GM23338 (cell line): ENCODE results near the gene PKD1L1. TPM values are rescaled to one million over a fixed set of nuclear protein-coding genes. Genes with fewer than 3 reads are reported as not detected.

Experiments used
- ATAC-seq: fragments of 200-7000 bp; cut with Tn5 transposase; 3 replicates; pipeline ENCODE4 v1.9.1; 2020
- DNase-seq: peaks from one replicate; pipeline ENCODE4 v3.0.0-alpha.2; 2015; ENCODE audit warnings: low spot score
- H2AFZ ChIP-seq: fragments of 200-600 bp; sonication (generic); 2 replicates; pipeline ENCODE4 v1.8.0; 2016; ENCODE audit warnings: antibody characterized with exemption, mild to moderate bottlenecking, moderate library complexity
- H3F3A ChIP-seq: fragments of 200-600 bp; sonication (generic); replicated peaks from 2 replicates; pipeline ENCODE4 v1.8.0; 2017; ENCODE audit warnings: antibody characterized with exemption, mixed run types, low read depth
- H3K27ac ChIP-seq: fragments of 200-600 bp; sonication (generic); 2 replicates; pipeline ENCODE4 v1.6.1; 2016; ENCODE audit warnings: low read depth
- H3K27me3 ChIP-seq: fragments of 200-600 bp; sonication (generic); 2 replicates; pipeline ENCODE4 v1.8.0; 2016; ENCODE audit warnings: mild to moderate bottlenecking, mixed run types, moderate library complexity; ENCODE audit not compliant: insufficient read depth
- H3K36me3 ChIP-seq: fragments of 200-600 bp; sonication (generic); 2 replicates; pipeline ENCODE4 v1.8.0; 2016; ENCODE audit warnings: mild to moderate bottlenecking; ENCODE audit not compliant: insufficient read depth
- H3K4me1 ChIP-seq: fragments of 200-600 bp; sonication (generic); 2 replicates; pipeline ENCODE4 v1.8.0; 2016; ENCODE audit warnings: mild to moderate bottlenecking, moderate library complexity; ENCODE audit not compliant: insufficient read depth
- H3K4me2 ChIP-seq: fragments of 200-600 bp; sonication (generic); 2 replicates; pipeline ENCODE4 v1.7.1; 2017; ENCODE audit warnings: mixed run types
- H3K4me3 ChIP-seq: fragments of 200-600 bp; sonication (generic); 2 replicates; pipeline ENCODE4 v1.6.1; 2016; ENCODE audit warnings: mixed run types
- H3K79me2 ChIP-seq: fragments of 200-600 bp; sonication (generic); replicated peaks from 2 replicates; pipeline ENCODE4 v1.8.0; 2017; ENCODE audit warnings: mild to moderate bottlenecking; ENCODE audit not compliant: insufficient read depth
- H3K9me2 ChIP-seq: fragments of 200-600 bp; sonication (generic); 2 replicates; pipeline ENCODE4 v1.8.0; 2017; ENCODE audit not compliant: insufficient read depth
- H4K20me1 ChIP-seq: fragments of 200-600 bp; sonication (generic); replicated peaks from 2 replicates; pipeline ENCODE4 v1.8.0; 2017; ENCODE audit warnings: mild to moderate bottlenecking; ENCODE audit not compliant: insufficient read depth
- H3K27ac Mint-ChIP-seq: 2 replicates; pipeline ENCODE4 v1.8.0; 2020; ENCODE audit warnings: inconsistent platforms, mild to moderate bottlenecking, moderate library complexity, mixed read lengths
- H3K27me3 Mint-ChIP-seq: 3 replicates; pipeline ENCODE4 v1.8.0; 2022; ENCODE audit warnings: low read depth, mild to moderate bottlenecking, moderate library complexity, mixed read lengths, inconsistent platforms; ENCODE audit not compliant: insufficient read depth, poor library complexity
- H3K36me3 Mint-ChIP-seq: 3 replicates; pipeline ENCODE4 v1.8.0; 2021; ENCODE audit warnings: low read depth, mild to moderate bottlenecking, inconsistent platforms, moderate library complexity, mixed read lengths
- H3K4me1 Mint-ChIP-seq: 3 replicates; pipeline ENCODE4 v1.8.0; 2020; ENCODE audit warnings: mild to moderate bottlenecking, inconsistent platforms, mixed read lengths
- H3K4me3 Mint-ChIP-seq: 3 replicates; pipeline ENCODE4 v1.8.0; 2021; ENCODE audit warnings: moderate library complexity, mild to moderate bottlenecking, inconsistent platforms, mixed read lengths
- H3K9me3 Mint-ChIP-seq: 3 replicates; pipeline ENCODE4 v1.8.0; 2020; ENCODE audit warnings: moderate library complexity, mild to moderate bottlenecking, inconsistent platforms, mixed read lengths
- CREB1 ChIP-seq: fragments of 250-450 bp; sonication (Bioruptor Pico); IDR thresholded peaks from 2 replicates; pipeline ENCODE4 v1.5.0; 2020; ENCODE audit warnings: low read depth, mild to moderate bottlenecking, moderate library complexity
- ETS1 ChIP-seq: IDR thresholded peaks from 2 replicates; pipeline ENCODE4 v1.6.1; 2016; ENCODE audit warnings: antibody characterized with exemption
- EZH2 ChIP-seq: fragments of 200-600 bp; sonication (generic); IDR thresholded peaks from one replicate; pipeline ENCODE4 v1.8.0; 2017; ENCODE audit warnings: antibody characterized with exemption, mild to moderate bottlenecking, low read depth; ENCODE audit not compliant: unreplicated experiment
- EZH2phosphoT487 ChIP-seq: fragments of 200-600 bp; sonication (generic); IDR thresholded peaks from one replicate; pipeline ENCODE4 v1.8.1; 2018; ENCODE audit warnings: antibody characterized with exemption; ENCODE audit not compliant: unreplicated experiment
- POLR2AphosphoS5 ChIP-seq: IDR thresholded peaks from 2 replicates; pipeline ENCODE4 v1.6.1; 2016; ENCODE audit warnings: antibody characterized with exemption, low read depth
- REST ChIP-seq: IDR thresholded peaks from one replicate; pipeline ENCODE4 v1.6.1; 2018; ENCODE audit warnings: antibody characterized with exemption; ENCODE audit not compliant: unreplicated experiment
- STAT1 ChIP-seq: IDR thresholded peaks from one replicate; pipeline ENCODE4 v1.6.1; 2016; ENCODE audit warnings: antibody characterized with exemption; ENCODE audit not compliant: unreplicated experiment
- ZNF331 ChIP-seq: fragments of 250-450 bp; sonication (Bioruptor Pico); IDR thresholded peaks from 2 replicates; pipeline ENCODE4 v1.5.0; 2020; ENCODE audit warnings: low read depth, mild to moderate bottlenecking, moderate library complexity
- polyA plus RNA-seq: library from polyadenylated mRNA; unstranded; fragments of >200 nt; fragmentation: Nextera tagmentation; extraction: Ambion mirVana; gene quantifications from 2 replicates; pipeline ENCODE4 v1.2.1, GENCODE V29; 2016
- total RNA-seq: library from RNA; depleted of rRNA; stranded (reverse); fragments of >200 nt; shearing (Covaris generic); gene quantifications from 2 replicates; pipeline ENCODE4 v1.2.3, GENCODE V29; 2014

PKD1L1 gene
- total and polyA plus RNA-seq, 2 experiments from 2014 or later, result 0.03 TPM; not detected in 1

- no peak for ATAC-seq
- no peak overlapping the region for H3K4me3 ChIP-seq
- no peak overlapping the region for H3K27ac Mint-ChIP-seq
These were observed 135.7 kb downstream of the PKD1L1 start for GRCh38 chr7:47812429-47813136.

More at GRCh38 chr7:47812429-47813136, 135.7 kb downstream of the PKD1L1 start:
- no peaks in the 10 kb centered on the region for H3F3A ChIP-seq
- H3K27ac ChIP-seq, result no peak overlapping the region
- no peaks in the 10 kb centered on the region for H3K27me3 ChIP-seq
- no peak for DNase-seq
- no peaks in the 10 kb centered on the region for H3K79me2 ChIP-seq
- no peaks in the 10 kb centered on the region for H3K36me3 ChIP-seq
- H3K27me3 Mint-ChIP-seq, result peaks cover 4% of the 10 kb centered on the region
- H3K9me3 Mint-ChIP-seq, result no peaks in the 10 kb centered on the region
- TF ChIP-seq CREB1 (CRISPR knock-in tag) (no peak), POLR2AphosphoS5 (no peak), ETS1 (no peak), STAT1 (no peak), REST (no peak), EZH2 (no peak), ZNF331 (no peak), EZH2phosphoT487 (no peak)
- H3K4me3 Mint-ChIP-seq, result no peak overlapping the region
- H2AFZ ChIP-seq, result no peak overlapping the region
- 0 out of 2 replicates have a peak, but pooled peaks cover 6% of the 10 kb centered on the region for H3K9me2 ChIP-seq
- no peaks in the 10 kb centered on the region for H3K36me3 Mint-ChIP-seq
- no peaks in the 10 kb centered on the region for H4K20me1 ChIP-seq
- peaks cover 5% of the 10 kb centered on the region; the same call in 1 of the 3 replicates for H3K4me1 Mint-ChIP-seq
- H3K4me2 ChIP-seq, result no peak overlapping the region
- H3K4me1 ChIP-seq, result no peaks in the 10 kb centered on the region
